GM12873 (cell line): ENCODE data around the gene NSD2.

Experiments used
- TF ChIP-seq, protein P1 (sequence below): IDR thresholded peaks from 2 replicates; pipeline ENCODE4 v1.5.1; 2012; ENCODE audit warnings: low read depth, mild to moderate bottlenecking, moderate library complexity, low read length, control low read depth; ENCODE audit not compliant: insufficient read depth; ENCODE audit errors: missing control alignments

NSD2 gene

GRCh38 chr4:1869530-1870327 lies 1.5 kb upstream of the NSD2 start:
- TF ChIP-seq, protein P1, sequence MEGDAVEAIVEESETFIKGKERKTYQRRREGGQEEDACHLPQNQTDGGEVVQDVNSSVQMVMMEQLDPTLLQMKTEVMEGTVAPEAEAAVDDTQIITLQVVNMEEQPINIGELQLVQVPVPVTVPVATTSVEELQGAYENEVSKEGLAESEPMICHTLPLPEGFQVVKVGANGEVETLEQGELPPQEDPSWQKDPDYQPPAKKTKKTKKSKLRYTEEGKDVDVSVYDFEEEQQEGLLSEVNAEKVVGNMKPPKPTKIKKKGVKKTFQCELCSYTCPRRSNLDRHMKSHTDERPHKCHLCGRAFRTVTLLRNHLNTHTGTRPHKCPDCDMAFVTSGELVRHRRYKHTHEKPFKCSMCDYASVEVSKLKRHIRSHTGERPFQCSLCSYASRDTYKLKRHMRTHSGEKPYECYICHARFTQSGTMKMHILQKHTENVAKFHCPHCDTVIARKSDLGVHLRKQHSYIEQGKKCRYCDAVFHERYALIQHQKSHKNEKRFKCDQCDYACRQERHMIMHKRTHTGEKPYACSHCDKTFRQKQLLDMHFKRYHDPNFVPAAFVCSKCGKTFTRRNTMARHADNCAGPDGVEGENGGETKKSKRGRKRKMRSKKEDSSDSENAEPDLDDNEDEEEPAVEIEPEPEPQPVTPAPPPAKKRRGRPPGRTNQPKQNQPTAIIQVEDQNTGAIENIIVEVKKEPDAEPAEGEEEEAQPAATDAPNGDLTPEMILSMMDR, result no peak

DNA sequence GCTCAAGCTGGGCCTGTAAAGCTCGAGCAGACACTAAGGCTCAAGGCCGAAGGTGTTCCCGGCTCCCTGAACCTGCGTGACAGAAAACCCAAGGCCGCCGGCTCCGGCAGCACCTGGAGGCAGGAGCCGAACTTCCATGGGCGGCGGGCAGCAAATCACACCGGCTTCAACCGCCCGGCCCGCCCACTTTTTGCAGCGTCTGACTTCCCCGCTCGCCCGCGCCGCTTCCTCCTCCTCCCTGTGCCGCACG lies 940 bp upstream of the NSD2 start:
- TF ChIP-seq, protein P1, result no peak

DNA sequence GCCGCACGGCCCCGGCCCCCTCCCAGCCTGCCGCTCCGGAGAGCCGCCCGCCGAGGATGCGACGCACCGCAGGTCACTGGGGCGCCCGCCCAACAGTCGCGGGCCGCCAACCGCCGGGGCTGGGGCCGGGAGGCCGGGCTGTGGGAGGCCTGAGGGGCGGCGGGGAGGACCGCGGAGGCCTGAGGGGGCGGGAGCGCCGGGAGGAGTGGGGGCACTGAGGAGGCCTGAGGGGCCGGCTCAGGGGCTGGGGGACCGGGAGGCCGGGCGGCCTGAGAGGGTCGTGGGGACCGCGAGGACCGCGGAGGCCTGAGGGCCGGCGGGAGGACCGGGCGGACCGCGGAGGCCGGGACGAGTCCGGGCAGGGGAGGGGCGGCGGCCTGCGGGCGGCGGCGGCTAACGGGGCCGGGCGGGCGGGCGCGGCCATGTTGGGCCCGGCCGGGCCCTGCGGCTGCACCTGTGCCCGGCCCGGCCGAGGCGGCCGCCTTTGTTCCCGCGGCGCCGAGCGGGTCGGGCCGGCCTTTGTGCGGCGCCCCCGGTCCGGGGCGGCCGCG lies 353 bp downstream of the NSD2 start:
- TF ChIP-seq, protein P1, result no peak

- TF ChIP-seq, protein P1, result no peak
These were observed 1.7 kb downstream of the NSD2 start for GRCh38 chr4:1872870-1873269.

GRCh38 chr4:1873291-1873690 lies 2.1 kb downstream of the NSD2 start:
- TF ChIP-seq, protein P1, result no peak

GRCh38 chr4:1873776-1874175 lies 2.6 kb downstream of the NSD2 start:
- TF ChIP-seq, protein P1, result no peak

DNA sequence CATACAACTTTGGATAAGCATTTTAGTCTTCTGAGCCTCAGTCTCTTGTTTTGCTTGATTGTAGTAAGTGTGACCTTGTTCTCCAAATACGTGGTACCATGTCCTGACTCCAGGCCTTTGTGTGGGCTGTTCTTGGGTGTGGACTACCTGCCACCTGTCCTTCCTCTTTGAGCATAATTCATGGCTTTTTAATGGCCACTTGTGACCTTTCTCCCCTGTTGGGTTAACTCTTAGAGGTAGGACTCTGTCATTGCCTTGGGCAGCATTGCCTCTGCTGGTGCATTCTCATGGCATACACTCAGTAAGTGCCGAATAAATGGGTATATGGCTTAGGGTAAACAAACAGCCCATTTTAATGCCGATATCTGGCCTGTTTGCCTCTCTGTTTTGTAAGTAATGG lies 3.0 kb downstream of the NSD2 start:
- TF ChIP-seq, protein P1, result no peak
